Measurements from ENCODE around the gene TUBA1C. TPM values are rescaled to one million over a fixed set of nuclear protein-coding genes. Genes with fewer than 3 reads are reported as not detected.

TUBA1C gene
- total and polyA plus RNA-seq, 10 of the 15 experiments (the other 5 are each of a cell fraction or from before 2014, with no cell fraction given): 285 to 1,003 (median 441) TPM

DNA sequence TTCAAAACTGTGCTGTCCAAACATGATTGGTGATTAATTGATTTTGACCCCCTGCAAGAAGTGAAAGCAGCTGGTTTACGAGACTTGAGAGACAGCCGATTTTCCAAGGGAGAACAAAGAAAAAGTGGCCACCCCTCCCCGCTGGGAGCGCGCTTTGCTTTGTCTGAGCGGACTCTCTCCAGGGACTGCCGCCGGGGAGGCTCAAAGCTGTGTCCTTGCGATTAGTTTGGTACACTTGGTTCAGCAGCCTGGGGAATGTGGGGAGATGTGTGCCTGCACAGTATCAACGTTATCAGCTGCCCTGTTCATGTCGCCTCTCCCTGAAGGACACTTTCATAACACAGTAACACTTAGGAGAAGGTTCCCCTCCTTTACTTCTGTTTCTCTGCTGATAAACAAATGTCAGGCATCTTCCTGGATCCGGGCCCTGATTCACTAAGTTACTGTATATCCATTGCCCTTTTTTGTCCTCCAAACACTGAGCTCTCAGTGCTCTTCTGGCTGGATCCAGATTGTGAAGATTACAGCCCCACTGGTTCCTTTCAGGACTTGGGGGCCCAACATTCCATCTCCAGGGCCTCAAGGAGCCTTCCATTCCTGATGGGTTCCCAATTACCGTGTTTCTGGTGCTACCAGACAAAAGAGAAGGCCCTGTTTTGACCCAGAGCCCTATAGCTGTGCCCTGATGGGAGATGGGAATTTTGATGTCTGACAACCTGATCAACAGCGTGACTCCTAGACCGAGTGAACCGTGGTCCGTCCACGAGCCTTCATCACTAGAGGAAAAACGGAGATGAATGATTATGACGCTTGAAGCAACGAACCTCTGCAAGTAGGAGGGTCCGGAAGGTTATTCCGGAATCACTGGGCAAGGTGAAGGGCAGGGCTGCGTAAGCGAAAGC lies 31.7 kb upstream of the TUBA1C start:
- no peaks in the 10 kb centered on the region for H3K9me3 ChIP-seq (replicated peaks; ENCODE audit: control insufficient read depth, insufficient read depth, low read length)
- no peaks in the 10 kb centered on the region for H3K27me3 ChIP-seq (replicated peaks in 1 of 2; ENCODE audit: control insufficient read depth in 2 of 2, insufficient read depth in 2 of 2, low read length in 1 of 2)
- peak overlapping the region; percentile 4; the same call in 1 of the 2 replicates for H3K4me3 ChIP-seq
- no peak overlapping the region for H3K27ac ChIP-seq (ENCODE audit: control insufficient read depth, insufficient read depth)
- intact Hi-C loops (cut with micrococcal nuclease; ENCODE audit: unreplicated experiment): no loop called here
- no peak for FAIRE-seq
- H3K4me2 ChIP-seq (ENCODE audit: control insufficient read depth, insufficient read depth): peak overlapping the region; percentile 83
- RAD21 ChIA-PET (ENCODE audit: unreplicated experiment): no interaction called here
- H3K4me1 ChIP-seq (ENCODE audit: control insufficient read depth, insufficient read depth, low read length): peaks cover 3% of the 10 kb centered on the region; the same call in 1 of the 2 replicates
- H3K9ac ChIP-seq (ENCODE audit: control insufficient read depth, insufficient read depth, low read length): peak overlapping the region; percentile 59; the same call in 1 of the 2 replicates
- no peak for ATAC-seq
- H3K79me2 ChIP-seq (ENCODE audit: control insufficient read depth, insufficient read depth, low read length): no peaks in the 10 kb centered on the region
- peak overlapping the region; percentile 79 for H2AFZ ChIP-seq (ENCODE audit: control insufficient read depth, low read depth, low read length)
- DNase-seq (ENCODE audit: low read depth, low spot score): no peak
- no peaks in the 10 kb centered on the region for H4K20me1 ChIP-seq (ENCODE audit: control insufficient read depth, insufficient read depth)
- BruUV-seq (replicated peaks): no TSS peak
- in situ Hi-C loops (cut with MboI): loop anchor here (10.0 kb wide), 1 partner anchor 168 kb away; the partner anchor contains the start of genes KMT2D and RHEBL1
- TF ChIP-seq SMAD5 (IDR thresholded peaks at IDR 0.05; ENCODE audit: low read depth): 0 out of 2 replicates have a peak, but pooled peaks have one; percentile 37
- TF ChIP-seq RUNX3 (IDR thresholded peaks at IDR 0.05; ENCODE audit: low read length): no peak
- no peak for TF ChIP-seq BMI1 (IDR thresholded peaks at IDR 0.05; ENCODE audit: borderline replicate concordance)
- TF ChIP-seq PML (IDR thresholded peaks at IDR 0.05; ENCODE audit: low read length): no peak
- no peak for TF ChIP-seq ZNF274 (IDR thresholded peaks at IDR 0.05; ENCODE audit: insufficient read depth, insufficient read length)
- TF ChIP-seq HDAC2 (IDR thresholded peaks at IDR 0.05): no peak
- no peak for TF ChIP-seq TCF7 (IDR thresholded peaks at IDR 0.05; ENCODE audit: borderline replicate concordance)
- TF ChIP-seq, protein P1, sequence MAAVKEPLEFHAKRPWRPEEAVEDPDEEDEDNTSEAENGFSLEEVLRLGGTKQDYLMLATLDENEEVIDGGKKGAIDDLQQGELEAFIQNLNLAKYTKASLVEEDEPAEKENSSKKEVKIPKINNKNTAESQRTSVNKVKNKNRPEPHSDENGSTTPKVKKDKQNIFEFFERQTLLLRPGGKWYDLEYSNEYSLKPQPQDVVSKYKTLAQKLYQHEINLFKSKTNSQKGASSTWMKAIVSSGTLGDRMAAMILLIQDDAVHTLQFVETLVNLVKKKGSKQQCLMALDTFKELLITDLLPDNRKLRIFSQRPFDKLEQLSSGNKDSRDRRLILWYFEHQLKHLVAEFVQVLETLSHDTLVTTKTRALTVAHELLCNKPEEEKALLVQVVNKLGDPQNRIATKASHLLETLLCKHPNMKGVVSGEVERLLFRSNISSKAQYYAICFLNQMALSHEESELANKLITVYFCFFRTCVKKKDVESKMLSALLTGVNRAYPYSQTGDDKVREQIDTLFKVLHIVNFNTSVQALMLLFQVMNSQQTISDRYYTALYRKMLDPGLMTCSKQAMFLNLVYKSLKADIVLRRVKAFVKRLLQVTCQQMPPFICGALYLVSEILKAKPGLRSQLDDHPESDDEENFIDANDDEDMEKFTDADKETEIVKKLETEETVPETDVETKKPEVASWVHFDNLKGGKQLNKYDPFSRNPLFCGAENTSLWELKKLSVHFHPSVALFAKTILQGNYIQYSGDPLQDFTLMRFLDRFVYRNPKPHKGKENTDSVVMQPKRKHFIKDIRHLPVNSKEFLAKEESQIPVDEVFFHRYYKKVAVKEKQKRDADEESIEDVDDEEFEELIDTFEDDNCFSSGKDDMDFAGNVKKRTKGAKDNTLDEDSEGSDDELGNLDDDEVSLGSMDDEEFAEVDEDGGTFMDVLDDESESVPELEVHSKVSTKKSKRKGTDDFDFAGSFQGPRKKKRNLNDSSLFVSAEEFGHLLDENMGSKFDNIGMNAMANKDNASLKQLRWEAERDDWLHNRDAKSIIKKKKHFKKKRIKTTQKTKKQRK (IDR thresholded peaks at IDR 0.05; ENCODE audit: low read depth, low read length): no peak
- H3K36me3 ChIP-seq (ENCODE audit: control insufficient read depth in 2 of 2, insufficient read depth in 2 of 2, low read length in 1 of 2): no peaks in the 10 kb centered on the region
- 46% methylated on average over 25 of the region's 25 CpGs for WGBS (ENCODE audit: insufficient coverage, insufficient replicate concordance, low lambda C conversion rate, missing lambda C conversion rate)
- SMC1A ChIA-PET (ENCODE audit: uncharacterized antibody, unreplicated experiment): interaction anchor here (0.9 kb wide), 1 partner anchor 170 kb away, joined by 3 read pairs; no protein-coding TSS in a partner anchor
- POLR2A ChIA-PET: interaction anchor here (0.6 kb wide), 2 partner anchors 53 to 1292 kb away, joined by 3 to 6 read pairs; no protein-coding TSS in a partner anchor
- CTCF ChIA-PET: interaction anchor here (0.8 to 3.8 kb wide), 7 partner anchors 11 to 169 kb away, joined by 4 to 14 read pairs (median 7); no protein-coding TSS in a partner anchor

All from GM12878 (cell line).